HepG2 (cell line): Measurements from ENCODE around the gene SLC2A2. TPM values are rescaled to one million over a fixed set of nuclear protein-coding genes. Genes with fewer than 3 reads are reported as not detected.

Source experiments
- ATAC-seq: fragments of 200-7000 bp; cut with Tn5 transposase; 3 replicates; pipeline ENCODE4 v1.9.1; 2020; ENCODE audit warnings: mild to moderate bottlenecking, moderate library complexity
- BruUV-seq: library from RNA; stranded (reverse); fragments of 400-500 nt; replicated peaks from 2 replicates; lab custom pipeline; 2021; lab: Mats Ljungman, UMichigan
- CTCF ChIA-PET: fragments of 300-600 bp; formaldehyde crosslinking; extraction: SDS; loops from one replicate; lab custom pipeline; 2021; ENCODE audit warnings: low total read pairs, inconsistent platforms, low intra/inter-chr PET ratio; lab: Yijun Ruan, JAX
- POLR2A ChIA-PET: fragments of 350-600 bp; sonication (Branson Sonifier 250); formaldehyde crosslinking; loops from one replicate; lab custom pipeline; 2020; ENCODE audit warnings: antibody characterized with exemption, inconsistent platforms; lab: Yijun Ruan, JAX
- DNase-seq: peaks from one replicate; pipeline ENCODE4 v3.0.0-alpha.2; 2015; ENCODE audit warnings: low spot score
- FAIRE-seq: peaks from 3 replicates; lab custom pipeline; 2011; peaks lifted over from hg19 to GRCh38; lab: Jason Lieb, UNC
- H2AFZ ChIP-seq: one replicate; pipeline ENCODE4 v1.6.1; 2011; ENCODE audit warnings: low read length, inconsistent platforms
- H3K27ac ChIP-seq: fragments of 300-600 bp; 3 replicates; pipeline ENCODE4 v1.8.0; 2011; ENCODE audit warnings: mixed run types, mild to moderate bottlenecking, mixed read lengths, low read length, inconsistent platforms; ENCODE audit not compliant: insufficient read depth; ENCODE audit errors: extremely low read length
- H3K27me3 ChIP-seq, 2 experiments: fragments of 200-600 bp in 1 of 2; 2 replicates in 1 of 2; 3 replicates in 1 of 2; pipeline versions ENCODE4 v1.6.0 to v1.8.0; 2011; ENCODE audit warnings: low read length in 2 of 2, mild to moderate bottlenecking in 2 of 2, moderate library complexity in 2 of 2, inconsistent platforms in 1 of 2; ENCODE audit not compliant: insufficient read depth in 2 of 2, control insufficient read depth in 1 of 2
- H3K36me3 ChIP-seq, 2 experiments: fragments of 200-600 bp in 1 of 2; replicated peaks in 1 of 2; 2 replicates in 1 of 2; 3 replicates in 1 of 2; pipeline versions ENCODE4 v1.5.1 to v1.8.0; 2011; ENCODE audit warnings: low read length in 2 of 2, inconsistent platforms in 1 of 2; ENCODE audit not compliant: insufficient read depth in 2 of 2, control insufficient read depth in 1 of 2
- H3K4me1 ChIP-seq: 2 replicates; pipeline ENCODE4 v1.5.1; 2012; ENCODE audit warnings: low read length, inconsistent platforms; ENCODE audit not compliant: insufficient read depth
- H3K4me2 ChIP-seq: 2 replicates; pipeline ENCODE4 v1.6.0; 2011; ENCODE audit warnings: low read depth, low read length, inconsistent platforms
- H3K4me3 ChIP-seq, 3 experiments: fragments of 200-600 bp in 1 of 3; sonication (generic), shearing (Covaris generic) in 1 of 3; replicated peaks in 1 of 3; 2 replicates each; pipeline ENCODE4 v1.5.1; 2011 to 2016; ENCODE audit warnings: low read length in 3 of 3, inconsistent platforms in 2 of 3, low read depth in 2 of 3, mild to moderate bottlenecking in 2 of 3, control low read depth in 1 of 3, mixed read lengths in 1 of 3; ENCODE audit not compliant: insufficient read depth in 1 of 3
- H3K79me2 ChIP-seq: one replicate; pipeline ENCODE4 v1.6.1; 2011; ENCODE audit warnings: low read length, inconsistent platforms; ENCODE audit not compliant: insufficient read depth
- H3K9ac ChIP-seq: 2 replicates; pipeline ENCODE4 v1.6.0; 2011; ENCODE audit warnings: mild to moderate bottlenecking, low read depth, low read length, inconsistent platforms; ENCODE audit not compliant: insufficient read depth
- H3K9me3 ChIP-seq: 2 replicates; pipeline ENCODE4 v1.5.1; 2012; ENCODE audit warnings: mild to moderate bottlenecking, low read length
- H4K20me1 ChIP-seq: 2 replicates; pipeline ENCODE4 v1.6.0; 2011; ENCODE audit warnings: inconsistent platforms, mild to moderate bottlenecking, low read length, moderate library complexity; ENCODE audit not compliant: insufficient read depth
- FOXJ3 ChIP-seq: sonication (generic); formaldehyde crosslinking; IDR thresholded peaks from 2 replicates; pipeline ENCODE4 v1.4.0; 2020; ENCODE audit warnings: missing genetic modification reagents, mild to moderate bottlenecking, borderline replicate concordance
- FOXM1 ChIP-seq: sonication (generic); formaldehyde crosslinking; IDR thresholded peaks from 2 replicates; pipeline ENCODE4 v1.5.0; 2020; ENCODE audit warnings: missing genetic modification reagents
- GABPA ChIP-seq, 2 experiments: IDR thresholded peaks; 2 replicates each; pipeline ENCODE4 v1.6.1; 2011 to 2016; ENCODE audit warnings: low read depth in 2 of 2, low read length in 1 of 2, missing biosample characterization in 1 of 2, missing genetic modification characterization in 1 of 2
- HNRNPK ChIP-seq: fragments of 200-400 bp; formaldehyde crosslinking; IDR thresholded peaks from 2 replicates; pipeline ENCODE4 v1.6.1; 2018; ENCODE audit warnings: low read length, low read depth, moderate library complexity, mild to moderate bottlenecking; ENCODE audit not compliant: poor library complexity, severe bottlenecking
- ISX ChIP-seq: sonication (generic); formaldehyde crosslinking; conservative IDR thresholded peaks from 2 replicates; pipeline ENCODE4 v1.5.0; 2020; ENCODE audit warnings: missing genetic modification reagents
- KLF6 ChIP-seq: IDR thresholded peaks from 2 replicates; pipeline ENCODE4 v1.8.0; 2016; ENCODE audit warnings: missing biosample characterization, missing genetic modification reagents
- PCBP2 ChIP-seq: fragments of 200-400 bp; formaldehyde crosslinking; optimal IDR thresholded peaks from 2 replicates; pipeline ENCODE3; 2018; ENCODE audit warnings: low read length, low read depth; ENCODE audit not compliant: poor library complexity, severe bottlenecking
- SRF ChIP-seq: IDR thresholded peaks from 2 replicates; pipeline ENCODE4 v1.6.1; 2011; ENCODE audit warnings: mild to moderate bottlenecking, low read depth, low read length, moderate library complexity
- ZBTB2 ChIP-seq: sonication (generic); formaldehyde crosslinking; IDR thresholded peaks from 2 replicates; pipeline ENCODE4 v1.8.0; 2022; ENCODE audit warnings: low read depth, missing genetic modification reagents
- ZFP1 ChIP-seq: IDR thresholded peaks from 2 replicates; pipeline ENCODE4 v1.6.1; 2016
- ZMAT3 ChIP-seq: sonication (generic); formaldehyde crosslinking; conservative IDR thresholded peaks from 2 replicates; pipeline ENCODE4 v1.7.0; 2021; ENCODE audit warnings: missing genetic modification reagents
- ZNF280D ChIP-seq: sonication (generic); formaldehyde crosslinking; IDR thresholded peaks from 2 replicates; pipeline ENCODE4 v1.5.1; 2020; ENCODE audit warnings: mild to moderate bottlenecking, missing genetic modification reagents
- ZNF766 ChIP-seq: sonication (generic); formaldehyde crosslinking; IDR thresholded peaks from 2 replicates; pipeline ENCODE4 v1.5.0; 2020; ENCODE audit warnings: missing genetic modification reagents, borderline replicate concordance
- WGBS: methylation state at CpG from one replicate; pipeline ENCODE4 v1.1.6; 2017; ENCODE audit warnings: low lambda C conversion rate; 5-methylcytosine and 5-hydroxymethylcytosine counted together
- in situ Hi-C: cut with HindIII; loops from 2 replicates; pipeline ENCODE4 v1.10.0; 2017; ENCODE audit warnings: low pct_unique_long_range_greater_than_20kb; ENCODE audit not compliant: extremely low pct_ligation_motif_present
- intact Hi-C: fragments of 100-400 bp; cut with micrococcal nuclease; formaldehyde crosslinking; loops from one replicate; pipeline ENCODE4 v1.10.0; 2022; ENCODE audit not compliant: unreplicated experiment
- polyA plus RNA-seq, 8 experiments: library from polyadenylated mRNA; depleted of rRNA in 3 of 8; stranded (reverse) in 7 of 8; unstranded in 1 of 8; fragments of >200 nt; fragmentation: Illumina TruSeq in 4 of 8; extraction: Trizol in 4 of 8; gene quantifications; 2 replicates each; pipeline versions ENCODE4 v1.2.1 to v1.2.3, GENCODE V29; 2011 to 2016; ENCODE audit warnings: low read depth in 4 of 8, missing spikeins in 1 of 8, mixed read lengths in 1 of 8; ENCODE audit not compliant: insufficient read depth in 1 of 8
- total RNA-seq, 5 experiments: library from RNA; depleted of rRNA; stranded (reverse); fragments of >200 nt; fragmentation: Illumina TruSeq; extraction: Trizol; gene quantifications; 2 replicates each; pipeline ENCODE4 v1.2.3, GENCODE V29; 2016; ENCODE audit warnings: low read depth in 1 of 5

SLC2A2 gene
- total and polyA plus RNA-seq, 2 of the 13 experiments (the other 11 are each of a cell fraction or from before 2014, with no cell fraction given): 19.5 to 23.2 TPM

GRCh38 chr3:171001957-171002694 lies 24.4 kb downstream of the SLC2A2 start (continued):
- TF ChIP-seq ZNF280D (CRISPR knock-in tag): peak; percentile 59; the same call in 1 of the 2 replicates
- TF ChIP-seq KLF6: peak; percentile 81; the same call in 1 of the 2 replicates
- TF ChIP-seq ZMAT3: no peak

GRCh38 chr3:171001250-171001893 lies 25.1 kb downstream of the SLC2A2 start:
- Histone ChIP-seq H3K4me3 (peak overlapping the region in 1 of 3 experiments; percentile 28; a peak in 3 of 6 replicates), H3K4me1 (peaks cover 95% of the 10 kb centered on the region), H2AFZ (no peak overlapping the region), H3K9me3 (no peaks in the 10 kb centered on the region), H3K4me2 (peak overlapping the region; percentile 59), H3K79me2 (no peaks in the 10 kb centered on the region), H3K36me3 (peaks cover 2 to 15% of the 10 kb centered on the region in 2 experiments; a peak in 4 of 5 replicates), H3K9ac (peak overlapping the region; percentile 57), H3K27me3 (no peaks in the 10 kb centered on the region), H3K27ac (peak overlapping the region; percentile 87), H4K20me1 (no peaks in the 10 kb centered on the region)
- peak; percentile 70 for ATAC-seq
- ChIA-PET CTCF (no interaction called here), POLR2A (interaction anchor here (0.7 to 1.7 kb wide), 10 partner anchors 16 to 54 kb away, joined by 3 to 8 read pairs (median 4); partner anchors contain the start of gene SLC2A2)
- FAIRE-seq: peak; percentile 87
- intact Hi-C loops (loop anchor here (1.0 kb wide), 1 partner anchor 28 kb away; no protein-coding TSS in a partner anchor), in situ Hi-C loops (no loop called here)
- BruUV-seq: TSS peak; percentile 36
- peak; percentile 96 for DNase-seq
- 0% methylated on average over 1 of the region's 1 CpG for WGBS
- TF ChIP-seq ZNF766 (CRISPR knock-in tag) (no peak), FOXJ3 (CRISPR knock-in tag) (peak; percentile 98), ZBTB2 (CRISPR knock-in tag) (no peak), SRF (no peak), PCBP2 (no peak), ISX (CRISPR knock-in tag) (no peak), GABPA (IDR thresholded peaks at IDR 0.05; ENCODE audit: low read depth, low read length) (no peak), GABPA (CRISPR knock-in tag; IDR thresholded peaks at IDR 0.05; ENCODE audit: low read depth) (peak; percentile 52), HNRNPK (no peak), FOXM1 (CRISPR knock-in tag) (no peak), ZFP1 (peak; percentile 59; the same call in 1 of the 2 replicates)
